Inferior parietal cortex (tissue), 1 donor: Measurements from ENCODE around the gene LRRC56.

Experiments
- DNase-seq: peaks from one replicate; pipeline ENCODE4 v3.0.0-alpha.2; 2016; ENCODE audit errors: extremely low spot score

LRRC56 gene

DNA sequence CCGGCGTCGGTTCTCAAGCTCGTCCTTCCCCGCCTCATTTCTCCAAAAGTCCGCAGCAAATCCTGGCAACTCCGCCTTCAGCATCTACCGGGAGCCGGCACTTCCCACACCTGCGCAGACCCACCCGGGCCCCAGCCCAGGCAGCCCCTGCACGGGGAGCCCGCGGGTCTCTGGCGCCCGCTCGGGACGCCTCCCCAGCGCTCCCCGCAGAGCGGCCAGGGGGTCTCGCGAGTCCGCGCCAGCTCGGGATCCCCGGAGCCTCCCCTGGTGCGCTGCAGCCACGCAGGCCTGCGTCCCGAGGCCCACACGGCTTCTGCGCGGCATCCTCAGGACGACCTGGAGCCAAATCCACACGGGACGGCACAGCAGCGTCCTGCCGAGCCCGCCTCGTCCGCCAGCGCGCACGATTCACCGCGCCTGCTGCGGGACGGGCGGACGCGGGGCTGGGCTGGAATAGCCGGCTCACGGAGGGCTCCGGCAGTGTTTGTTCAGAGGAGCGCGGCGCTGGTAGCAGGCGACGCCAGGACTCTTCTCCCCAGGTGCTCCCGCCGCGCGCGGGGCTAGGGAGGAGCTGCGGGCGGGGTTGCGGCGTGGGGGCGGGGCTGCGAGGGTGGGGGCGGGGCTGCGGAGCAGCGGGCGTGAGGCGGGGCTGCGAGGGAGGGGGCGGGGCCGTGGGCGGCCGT, 38.1 kb downstream of the LRRC56 start:
- peak; percentile 57 for DNase-seq

DNA sequence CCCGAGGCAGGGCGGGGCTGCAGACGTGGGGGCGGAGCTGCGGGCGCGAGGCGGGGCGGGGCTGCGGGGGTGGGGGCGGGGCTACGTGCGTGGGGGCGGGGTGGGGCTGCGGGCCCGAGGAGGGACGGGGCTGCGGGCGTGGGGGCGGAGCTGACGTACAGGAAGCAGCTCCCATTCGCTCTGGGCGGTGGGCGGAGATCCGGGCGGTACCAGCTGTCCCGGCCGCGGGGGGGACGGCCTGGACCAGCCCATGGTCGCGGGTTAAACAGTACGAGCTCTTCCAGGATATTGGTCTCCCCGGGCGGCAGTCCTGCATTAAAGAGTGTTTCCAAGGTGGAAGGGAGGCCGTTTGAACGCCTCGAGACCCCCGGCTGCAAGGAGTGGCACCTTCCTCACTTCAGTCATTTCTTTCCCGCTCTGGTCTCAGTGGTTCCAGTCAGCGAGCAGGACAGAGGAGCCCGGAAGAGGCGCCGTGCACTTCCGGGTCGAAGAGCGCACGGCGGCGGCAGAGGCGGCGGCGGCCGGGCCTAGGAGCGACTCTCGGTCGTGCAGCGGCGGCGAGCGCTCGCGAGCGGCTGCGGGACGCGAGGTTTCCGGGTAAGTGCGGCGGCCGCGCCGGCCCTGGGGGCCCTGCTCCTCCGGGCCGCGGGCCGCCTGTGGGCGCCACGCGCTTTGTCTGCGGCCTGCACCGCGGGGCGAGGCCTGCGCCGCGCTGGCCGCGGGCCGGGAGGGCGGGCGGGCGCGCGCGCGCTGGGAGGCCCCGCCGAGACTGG, 38.9 kb downstream of the LRRC56 start, which contains the start of gene PHRF1:
Gene PHRF1, plus strand, starts transcription at position 475 of the 773 bp plus-strand sequence. CDS start 5,043 bp downstream, outside the sequence.
- peak; percentile 92 for DNase-seq

DNA sequence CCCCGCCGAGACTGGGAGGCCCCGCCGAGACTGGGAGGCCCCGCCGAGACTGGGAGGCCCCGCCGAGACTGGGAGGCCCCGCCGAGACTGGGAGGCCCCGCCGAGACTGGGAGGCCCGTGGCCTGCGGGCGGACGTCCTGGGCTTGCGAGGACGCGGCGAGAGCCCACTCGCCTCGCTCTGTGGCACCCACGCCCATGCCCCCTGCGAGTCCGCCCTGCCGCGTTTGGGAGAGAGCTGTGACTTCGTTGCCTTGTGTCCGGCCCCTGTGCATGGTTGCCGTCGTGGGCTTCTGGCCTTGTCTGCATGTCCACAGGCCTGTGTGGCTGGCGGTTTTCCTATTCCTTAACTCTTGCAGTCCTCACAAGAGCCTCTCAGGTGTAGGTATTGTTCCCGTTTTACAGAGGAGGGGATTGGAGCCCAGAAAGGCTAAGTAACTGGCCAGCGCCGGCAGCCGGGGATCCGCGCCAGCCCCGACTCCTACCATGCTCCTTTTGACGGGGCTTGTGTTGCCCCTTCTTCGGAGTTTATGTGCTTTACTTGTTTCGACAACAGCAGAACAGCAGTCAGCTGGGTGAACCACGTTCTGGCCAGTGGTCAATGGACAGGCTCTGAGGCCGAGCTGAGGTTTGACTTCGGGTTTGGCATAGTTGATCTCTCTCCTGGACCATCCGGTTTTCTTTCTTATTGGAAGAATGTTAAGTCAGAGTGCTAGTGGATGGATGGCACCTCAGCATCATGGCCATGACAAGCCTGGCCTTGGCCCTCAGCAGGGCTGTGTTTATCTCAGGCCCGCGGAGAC, 39.7 kb downstream of the LRRC56 start:
- DNase-seq, result no peak

- DNase-seq, result no peak
These were observed 40.2 kb downstream of the LRRC56 start for GRCh38 chr11:577611-577894.

- no peak for DNase-seq
These were observed 41.1 kb downstream of the LRRC56 start for GRCh38 chr11:578276-579035.

- no peak for DNase-seq
These were observed 42.7 kb downstream of the LRRC56 start for GRCh38 chr11:579830-580601.

DNA sequence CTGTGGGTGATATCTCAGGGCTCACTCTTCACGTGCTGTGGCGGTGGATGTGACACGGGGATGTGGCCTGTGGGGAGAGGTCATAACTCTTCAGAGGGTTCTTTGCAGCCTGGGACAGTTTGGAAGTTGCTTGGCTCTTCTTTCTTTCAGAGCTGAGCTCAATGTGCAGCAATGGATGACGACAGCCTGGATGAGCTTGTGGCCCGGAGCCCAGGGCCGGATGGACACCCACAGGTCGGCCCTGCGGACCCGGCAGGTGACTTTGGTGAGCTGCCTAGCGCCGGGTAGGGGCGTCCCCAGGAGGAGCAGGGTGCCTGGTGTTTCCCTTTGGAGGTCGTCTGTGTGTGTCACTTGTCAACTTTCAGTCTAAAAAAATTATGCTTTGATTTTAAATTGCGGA, 44.0 kb downstream of the LRRC56 start:
- DNase-seq, result no peak

DNA sequence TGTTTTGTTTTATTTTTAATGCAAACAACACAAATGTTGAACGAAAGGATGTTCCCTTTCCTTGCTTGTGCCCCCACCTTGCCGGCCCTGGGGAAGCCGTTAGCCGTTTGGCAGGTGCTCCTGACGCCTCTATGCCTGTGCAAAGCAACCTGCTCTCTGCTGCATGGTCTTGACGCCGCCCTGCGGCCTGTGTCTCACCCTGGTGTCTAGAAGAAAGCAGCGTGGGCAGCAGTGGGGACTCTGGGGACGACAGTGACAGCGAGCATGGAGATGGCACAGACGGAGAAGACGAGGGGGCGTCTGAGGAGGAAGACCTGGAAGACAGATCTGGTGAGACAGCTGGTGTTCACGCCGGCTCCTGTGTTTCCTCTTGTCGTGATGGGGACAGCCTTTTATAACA, 44.4 kb downstream of the LRRC56 start:
- no peak for DNase-seq

- no peak for DNase-seq
These were observed 47.0 kb downstream of the LRRC56 start for GRCh38 chr11:584287-584686.

DNA sequence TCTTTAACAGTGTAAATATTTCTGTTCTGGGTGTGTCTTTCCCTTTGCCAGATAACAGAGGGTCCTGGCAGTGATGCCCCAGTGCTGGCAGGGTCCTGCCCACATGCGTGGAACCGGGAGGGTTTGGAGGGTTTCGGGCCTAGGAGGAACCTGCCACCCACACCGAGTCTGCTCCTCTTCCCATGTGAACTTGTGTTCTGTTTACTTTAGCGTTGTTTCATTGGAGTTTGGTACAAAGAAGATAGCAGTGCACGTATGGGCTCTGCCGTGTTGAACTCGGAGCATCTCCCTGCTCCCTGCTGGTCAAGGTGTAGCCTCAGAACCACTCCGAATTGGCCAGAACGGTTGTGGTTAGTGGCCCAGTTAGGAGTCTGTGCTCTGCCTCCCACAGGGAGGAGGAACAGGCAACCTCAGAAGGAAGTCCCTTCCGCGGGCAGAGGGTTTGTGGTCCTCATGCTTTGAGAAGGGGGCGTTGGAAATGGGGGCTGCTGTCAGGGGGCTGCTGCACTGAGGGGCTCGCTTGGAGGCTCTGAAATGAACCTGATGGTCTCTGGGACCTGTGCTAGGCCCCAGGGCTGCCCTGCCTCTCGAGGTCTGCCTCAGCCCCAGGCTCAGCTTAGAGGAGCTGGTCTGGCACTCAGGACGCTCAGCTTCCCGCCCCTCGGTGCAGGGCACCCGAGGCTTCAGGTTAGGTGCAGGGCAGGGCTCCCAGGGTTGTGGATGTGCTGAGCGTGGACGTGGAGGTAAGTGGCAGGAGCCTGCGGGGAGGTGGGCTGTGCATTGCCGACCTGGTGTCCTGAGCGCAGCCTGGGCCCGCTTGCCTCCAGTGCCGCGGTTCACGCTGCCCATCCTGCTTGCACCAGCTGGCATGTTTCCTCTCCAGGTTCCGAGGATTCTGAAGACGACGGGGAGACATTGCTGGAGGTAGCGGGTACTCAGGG, 49.3 kb downstream of the LRRC56 start:
- DNase-seq, result no peak

- DNase-seq, result no peak
These were observed 50.2 kb downstream of the LRRC56 start for GRCh38 chr11:587546-587945.

- no peak for DNase-seq
These were observed 50.7 kb downstream of the LRRC56 start for GRCh38 chr11:587978-588380.

DNA sequence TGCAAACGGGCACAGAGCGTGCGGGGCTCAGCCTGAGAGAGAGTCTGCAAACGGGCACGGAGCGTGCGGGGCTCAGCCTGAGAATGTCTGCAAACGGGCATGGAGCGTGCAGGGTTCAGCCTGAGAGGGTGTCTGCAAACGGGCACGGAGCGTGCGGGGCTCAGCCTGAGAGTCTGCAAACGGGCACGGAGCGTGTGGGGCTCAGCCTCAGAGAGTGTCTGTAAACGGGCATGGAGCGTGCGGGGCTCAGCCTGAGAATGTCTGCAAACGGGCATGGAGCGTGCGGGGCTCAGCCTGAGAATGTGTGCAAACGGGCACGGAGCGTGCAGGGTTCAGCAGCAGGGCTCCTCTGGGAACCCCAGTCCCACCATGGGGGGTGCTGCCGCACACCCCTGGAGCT, 52.5 kb downstream of the LRRC56 start:
- no peak for DNase-seq

- no peak for DNase-seq
These were observed 53.7 kb downstream of the LRRC56 start for GRCh38 chr11:590997-591396.

- no peak for DNase-seq
These were observed 55.2 kb downstream of the LRRC56 start for GRCh38 chr11:592501-592900.

DNA sequence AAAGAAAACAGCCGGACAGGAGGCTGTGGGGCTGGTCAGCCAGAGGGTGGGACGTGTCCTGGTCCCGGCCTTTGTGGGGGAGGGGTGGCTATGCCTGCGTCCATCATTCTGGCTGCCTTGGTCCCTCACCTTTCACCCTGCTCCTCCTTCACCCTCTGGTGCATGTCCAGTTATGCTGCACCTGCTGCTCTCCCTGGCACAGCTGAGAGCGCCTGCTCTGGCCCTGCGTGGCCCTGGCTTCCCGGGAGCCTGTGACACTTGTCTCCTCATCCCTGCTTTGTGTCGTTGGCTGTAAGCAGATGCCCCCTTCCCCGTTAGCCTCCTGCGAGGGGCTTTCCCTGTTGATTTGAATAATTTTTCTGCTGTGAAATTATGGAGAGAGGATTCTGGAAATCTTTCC, 55.6 kb downstream of the LRRC56 start:
- DNase-seq, result no peak

GRCh38 chr11:593347-593746, 56.0 kb downstream of the LRRC56 start:
- no peak for DNase-seq

DNA sequence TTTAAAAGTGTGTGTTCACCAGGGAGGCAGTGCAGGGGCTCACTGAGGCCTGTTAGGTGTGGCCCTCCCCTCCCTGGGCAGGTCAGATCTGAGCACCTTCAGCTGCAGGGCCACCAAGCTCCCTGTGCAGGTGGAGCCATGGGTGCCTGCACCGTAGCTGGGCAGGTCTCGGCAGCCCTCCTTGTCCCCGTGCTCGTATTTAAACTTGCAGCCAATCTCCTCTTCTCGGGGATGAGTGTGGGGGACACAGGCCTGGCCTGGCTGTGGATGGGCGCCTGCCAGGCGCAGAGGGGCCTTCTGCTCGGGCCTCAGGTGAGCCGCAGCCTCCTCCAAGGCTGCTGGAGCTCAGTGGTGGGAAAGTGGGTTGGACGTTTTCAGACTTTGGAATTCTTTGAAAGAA, 58.1 kb downstream of the LRRC56 start:
- no peak for DNase-seq

GRCh38 chr11:596374-596773, 59.0 kb downstream of the LRRC56 start:
- DNase-seq, result no peak

- no peak for DNase-seq
These were observed 59.9 kb downstream of the LRRC56 start for GRCh38 chr11:597166-597725.
